HEK293T (cell line): ENCODE data around the gene CACNA1C.
A peak's percentile ranks its signal among the peaks of the same experiment; 100 is the strongest.

Source experiments
- CTCF ChIA-PET: fragments of 350-600 bp; formaldehyde crosslinking; extraction: SDS; loops from one replicate; lab custom pipeline; 2021; ENCODE audit warnings: antibody characterized with exemption, inconsistent platforms; lab: Yijun Ruan, JAX
- POLR2A ChIA-PET: fragments of 350-600 bp; formaldehyde crosslinking; extraction: SDS; loops from one replicate; lab custom pipeline; 2020; ENCODE audit warnings: antibody characterized with exemption, inconsistent platforms; lab: Yijun Ruan, JAX
- DNase-seq: peaks from one replicate; pipeline ENCODE4 v3.0.0; 2012; ENCODE audit warnings: mixed read lengths; ENCODE audit errors: extremely low spot score
- ARNT ChIP-seq: fragments of 450-650 bp; IDR thresholded peaks from 2 replicates; pipeline ENCODE4 v1.6.1; 2017; ENCODE audit warnings: mild to moderate bottlenecking
- BHLHE40 ChIP-seq: fragments of 450-650 bp; IDR thresholded peaks from 2 replicates; pipeline ENCODE4 v1.6.1; 2016; ENCODE audit warnings: mild to moderate bottlenecking, moderate library complexity, borderline replicate concordance
- CTBP1 ChIP-seq: fragments of 450-650 bp; IDR thresholded peaks from 2 replicates; pipeline ENCODE4 v1.6.1; 2016; ENCODE audit warnings: borderline replicate concordance
- ELF4 ChIP-seq: fragments of 450-650 bp; IDR thresholded peaks from 2 replicates; pipeline ENCODE4 v1.6.1; 2017; ENCODE audit warnings: antibody characterized with exemption
- FOXA1 ChIP-seq: fragments of 450-650 bp; IDR thresholded peaks from 2 replicates; pipeline ENCODE4 v1.6.1; 2016; ENCODE audit warnings: mild to moderate bottlenecking
- FOXK2 ChIP-seq: fragments of 450-650 bp; IDR thresholded peaks from 2 replicates; pipeline ENCODE4 v1.6.1; 2016; ENCODE audit warnings: mild to moderate bottlenecking
- FOXM1 ChIP-seq: fragments of 450-650 bp; IDR thresholded peaks from 2 replicates; pipeline ENCODE4 v1.6.1; 2017; ENCODE audit warnings: mild to moderate bottlenecking, borderline replicate concordance
- HDGF ChIP-seq: fragments of 450-650 bp; IDR thresholded peaks from 2 replicates; pipeline ENCODE4 v1.6.1; 2017; ENCODE audit warnings: antibody characterized with exemption, borderline replicate concordance
- L3MBTL2 ChIP-seq: fragments of 450-650 bp; conservative IDR thresholded peaks from 2 replicates; pipeline ENCODE4 v1.6.1; 2016; ENCODE audit warnings: mild to moderate bottlenecking
- LEF1 ChIP-seq: fragments of 450-650 bp; IDR thresholded peaks from 2 replicates; pipeline ENCODE4 v1.6.1; 2017; ENCODE audit warnings: mild to moderate bottlenecking, borderline replicate concordance
- NFRKB ChIP-seq: fragments of 450-650 bp; IDR thresholded peaks from 2 replicates; pipeline ENCODE4 v1.6.1; 2016; ENCODE audit warnings: mild to moderate bottlenecking, moderate library complexity
- SP1 ChIP-seq: fragments of 450-650 bp; IDR thresholded peaks from 2 replicates; pipeline ENCODE4 v1.6.1; 2017
- SUZ12 ChIP-seq: fragments of 450-650 bp; IDR thresholded peaks from 2 replicates; pipeline ENCODE4 v1.6.1; 2016; ENCODE audit warnings: mild to moderate bottlenecking
- TARDBP ChIP-seq: fragments of 450-650 bp; IDR thresholded peaks from 2 replicates; pipeline ENCODE4 v1.6.1; 2016
- ZNF384 ChIP-seq: fragments of 450-650 bp; IDR thresholded peaks from 2 replicates; pipeline ENCODE4 v1.6.1; 2016
- TF ChIP-seq, protein P1 (sequence below): fragments of 450-650 bp; IDR thresholded peaks from 2 replicates; pipeline ENCODE4 v1.6.1; 2016

CACNA1C gene

DNA sequence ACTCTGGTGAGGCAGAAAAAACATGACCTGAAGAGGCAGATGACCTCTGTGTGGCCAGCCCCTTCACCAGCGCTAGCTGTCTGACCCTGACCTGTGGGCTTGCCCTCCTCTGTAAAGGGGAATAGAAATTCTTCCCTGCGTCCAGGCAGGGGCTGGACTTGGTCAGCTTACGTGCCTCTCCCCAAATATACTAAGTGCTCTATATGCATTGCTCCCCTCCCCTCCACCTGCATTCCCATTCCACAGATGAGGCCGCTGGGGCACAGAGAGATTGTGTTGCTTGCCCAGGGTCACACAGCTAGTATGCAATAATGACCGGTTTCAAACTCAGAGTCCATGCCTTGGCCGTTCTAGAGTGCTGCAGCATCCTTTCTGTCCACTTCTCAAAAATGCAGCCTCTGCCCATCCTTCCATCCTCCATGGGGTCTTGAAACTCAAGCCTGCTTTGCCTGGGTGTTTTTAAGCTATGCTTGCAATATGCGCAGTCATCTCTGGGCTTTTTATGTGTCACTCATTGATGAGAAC is 303.9 kb downstream of the CACNA1C start:
- CTCF ChIA-PET, result interaction anchor here (0.6 kb wide), 1 partner anchor 25 kb away, joined by 4 read pairs; no protein-coding TSS in a partner anchor

DNA sequence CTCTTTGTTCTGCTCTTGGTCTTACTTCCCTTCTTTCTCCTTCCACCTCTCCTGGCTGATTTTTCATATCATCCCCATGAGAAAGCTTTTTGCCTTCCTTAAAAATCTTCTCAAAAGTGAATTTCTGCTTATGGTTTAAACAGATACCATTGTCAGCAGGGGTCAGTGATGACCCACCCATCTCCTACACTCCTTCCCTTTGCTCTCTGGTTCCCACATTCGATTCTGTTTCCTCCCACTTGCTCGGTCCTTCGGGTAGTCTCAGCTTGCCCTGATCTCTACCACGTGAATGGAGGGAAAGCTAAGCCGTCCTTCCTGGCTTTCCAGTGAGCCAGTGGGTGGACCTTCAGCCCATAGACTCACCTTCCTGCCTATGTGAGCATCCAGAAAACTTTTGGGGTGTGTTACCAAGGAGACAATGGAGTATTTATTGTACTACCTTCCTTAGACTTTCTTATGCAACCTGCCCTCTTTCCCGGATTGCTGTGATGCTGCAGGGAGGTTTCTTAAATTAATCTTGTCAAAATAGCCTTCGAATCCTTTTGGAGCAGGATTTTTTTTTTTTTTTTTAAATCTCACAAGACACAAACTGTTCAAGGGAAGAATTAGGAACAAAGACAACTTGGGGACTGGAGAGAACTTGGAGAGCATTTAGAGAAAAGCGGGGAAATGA is 306.3 kb downstream of the CACNA1C start:
- no peak for DNase-seq
- ChIA-PET POLR2A (no interaction called here), CTCF (interaction anchor here (1.0 kb wide), 1 partner anchor 697 kb away, joined by 4 read pairs; no protein-coding TSS in a partner anchor)
- no peak for TF ChIP-seq FOXK2

More for the DNA sequence above, 303.9 kb downstream of the CACNA1C start:
- TF ChIP-seq SUZ12, result no peak
- POLR2A ChIA-PET, result interaction anchor here (0.6 kb wide), 1 partner anchor 14 kb away, joined by 3 read pairs; no protein-coding TSS in a partner anchor
- no peak for DNase-seq

DNA sequence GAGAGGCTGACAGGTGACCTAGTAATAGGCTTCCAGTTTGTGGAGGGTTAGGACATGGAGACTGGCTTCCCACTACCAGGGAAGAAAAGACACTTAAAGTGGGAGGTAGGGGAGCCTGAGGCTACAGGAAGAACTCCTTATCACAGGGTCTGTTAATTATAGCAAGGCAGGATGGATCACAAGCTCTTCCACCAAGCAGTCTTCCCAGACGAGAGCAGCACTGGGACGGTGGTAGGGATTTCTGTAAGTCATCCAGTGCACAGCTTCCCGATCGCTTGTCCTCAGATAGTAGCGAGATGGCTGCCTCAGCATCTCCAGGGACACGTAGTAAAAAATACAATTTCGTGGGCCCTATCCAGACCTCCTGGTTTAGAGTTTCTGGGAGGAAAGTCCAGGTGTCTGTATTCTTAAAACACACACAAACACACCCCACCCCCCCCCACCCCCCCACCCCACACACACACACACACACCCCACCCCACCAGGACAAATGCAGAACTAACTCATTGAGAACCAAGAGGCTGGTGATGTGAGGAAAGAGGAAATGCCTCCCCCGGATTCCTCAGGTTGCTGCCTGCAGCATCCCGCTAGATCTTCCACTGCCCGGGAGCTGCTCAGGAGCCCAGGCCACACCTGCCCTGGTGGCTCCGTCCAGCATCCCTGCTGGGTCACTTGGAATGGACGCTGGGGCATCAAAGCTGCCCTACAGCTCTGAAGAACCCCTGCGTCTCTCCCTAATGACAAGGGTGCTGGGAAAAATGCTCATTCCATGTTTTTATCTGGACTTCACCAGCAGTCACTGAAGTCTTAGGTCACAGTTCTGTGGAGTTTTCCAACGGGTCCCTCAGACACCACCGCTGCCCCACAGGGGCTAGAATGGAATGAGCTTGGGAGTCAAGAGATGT is 307.2 kb downstream of the CACNA1C start:
- no peak for DNase-seq
- ChIA-PET POLR2A (no interaction called here), CTCF (interaction anchor here (0.7 to 1.6 kb wide), 8 partner anchors 12 to 328 kb away, joined by 3 to 7 read pairs (median 4); no protein-coding TSS in a partner anchor)
- TF ChIP-seq SP1, result no peak
- TF ChIP-seq ZNF384, result no peak
- TF ChIP-seq TARDBP, result no peak
- TF ChIP-seq HDGF, result no peak
- no peak for TF ChIP-seq LEF1
- no peak for TF ChIP-seq ELF4
- no peak for TF ChIP-seq BHLHE40
- TF ChIP-seq NFRKB, result no peak
- no peak for TF ChIP-seq ARNT
- TF ChIP-seq SUZ12, result no peak
- no peak for TF ChIP-seq CTBP1
- TF ChIP-seq FOXM1, result no peak
- TF ChIP-seq, protein P1, sequence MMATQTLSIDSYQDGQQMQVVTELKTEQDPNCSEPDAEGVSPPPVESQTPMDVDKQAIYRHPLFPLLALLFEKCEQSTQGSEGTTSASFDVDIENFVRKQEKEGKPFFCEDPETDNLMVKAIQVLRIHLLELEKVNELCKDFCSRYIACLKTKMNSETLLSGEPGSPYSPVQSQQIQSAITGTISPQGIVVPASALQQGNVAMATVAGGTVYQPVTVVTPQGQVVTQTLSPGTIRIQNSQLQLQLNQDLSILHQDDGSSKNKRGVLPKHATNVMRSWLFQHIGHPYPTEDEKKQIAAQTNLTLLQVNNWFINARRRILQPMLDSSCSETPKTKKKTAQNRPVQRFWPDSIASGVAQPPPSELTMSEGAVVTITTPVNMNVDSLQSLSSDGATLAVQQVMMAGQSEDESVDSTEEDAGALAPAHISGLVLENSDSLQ, result no peak

DNA sequence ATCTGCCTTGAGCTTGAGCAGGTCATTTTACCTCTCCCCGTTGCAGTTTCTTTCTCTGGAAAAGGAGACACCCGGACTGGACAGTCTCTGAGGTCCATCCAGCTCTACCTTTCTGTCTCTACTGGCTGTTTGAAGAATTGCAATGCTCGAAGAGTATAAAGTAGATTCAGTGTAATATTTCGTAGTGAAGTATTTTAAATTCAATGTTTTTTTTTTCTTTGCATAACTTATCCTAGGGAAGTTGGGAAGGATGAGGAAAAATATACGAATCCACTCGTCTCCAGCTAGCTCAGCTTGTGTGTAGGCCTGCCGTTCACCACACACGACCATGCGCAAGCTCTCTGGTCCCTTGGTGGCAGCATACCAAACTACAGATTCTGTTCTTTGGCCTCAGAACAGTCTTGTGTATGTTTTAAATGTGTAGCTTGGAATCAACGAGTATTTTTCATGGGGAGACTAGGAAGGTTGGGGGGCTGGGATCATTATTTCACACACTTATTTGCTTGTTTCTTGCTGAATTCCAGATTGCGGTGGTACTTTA is 307.9 kb downstream of the CACNA1C start:
- ChIA-PET POLR2A (no interaction called here), CTCF (interaction anchor here (0.5 to 1.6 kb wide), 11 partner anchors 11 to 327 kb away, joined by 3 to 7 read pairs (median 3); no protein-coding TSS in a partner anchor)
- TF ChIP-seq ELF4 (no peak), FOXK2 (no peak), CTBP1 (no peak), L3MBTL2 (no peak), HDGF (no peak), ZNF384 (no peak), TARDBP (no peak), SUZ12 (no peak), ARNT (no peak)
- TF ChIP-seq, protein P1, result no peak
- DNase-seq, result peak; percentile 39

DNA sequence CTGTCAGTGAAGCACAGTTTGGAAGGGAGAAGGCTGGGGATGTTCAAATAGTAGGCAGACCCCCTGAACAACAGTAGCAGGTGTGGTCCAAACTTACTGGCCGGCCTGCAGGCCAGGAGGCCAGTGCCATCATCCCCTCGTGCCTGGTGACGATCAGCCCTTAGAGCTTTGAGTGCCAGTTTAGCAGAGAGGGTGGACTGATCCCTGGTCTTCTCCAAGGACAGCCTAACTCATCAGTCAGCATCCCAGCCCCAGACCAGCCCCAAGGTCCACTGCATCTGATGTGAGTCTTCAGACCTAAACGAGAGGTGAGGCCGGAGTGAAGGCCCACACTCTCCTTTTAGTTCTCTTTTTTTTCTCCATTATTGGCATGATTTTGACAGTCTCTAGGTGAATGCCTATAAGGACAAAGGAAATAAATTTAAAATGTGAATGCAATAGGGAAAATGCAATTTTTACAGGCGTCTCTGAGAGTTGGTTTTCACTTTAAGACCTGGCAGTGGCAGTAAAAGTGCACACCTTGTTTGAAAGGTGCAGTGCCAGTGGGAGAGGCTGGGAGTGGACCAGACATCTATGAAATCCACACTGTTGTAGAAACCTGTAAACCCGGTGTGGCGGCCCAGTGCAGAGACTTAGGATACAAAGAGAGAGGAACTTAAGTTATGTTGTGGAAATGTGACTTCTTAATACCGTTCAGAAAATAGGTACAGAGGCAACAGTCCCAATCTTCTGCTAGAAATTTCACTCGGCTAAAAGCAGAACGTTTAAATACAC is 311.2 kb downstream of the CACNA1C start:
- ChIA-PET CTCF (no interaction called here), POLR2A (no interaction called here)
- no peak for DNase-seq
- TF ChIP-seq BHLHE40 (no peak), LEF1 (no peak), FOXM1 (no peak), TARDBP (no peak), CTBP1 (no peak), SUZ12 (no peak), NFRKB (no peak), ZNF384 (no peak), L3MBTL2 (no peak)

DNA sequence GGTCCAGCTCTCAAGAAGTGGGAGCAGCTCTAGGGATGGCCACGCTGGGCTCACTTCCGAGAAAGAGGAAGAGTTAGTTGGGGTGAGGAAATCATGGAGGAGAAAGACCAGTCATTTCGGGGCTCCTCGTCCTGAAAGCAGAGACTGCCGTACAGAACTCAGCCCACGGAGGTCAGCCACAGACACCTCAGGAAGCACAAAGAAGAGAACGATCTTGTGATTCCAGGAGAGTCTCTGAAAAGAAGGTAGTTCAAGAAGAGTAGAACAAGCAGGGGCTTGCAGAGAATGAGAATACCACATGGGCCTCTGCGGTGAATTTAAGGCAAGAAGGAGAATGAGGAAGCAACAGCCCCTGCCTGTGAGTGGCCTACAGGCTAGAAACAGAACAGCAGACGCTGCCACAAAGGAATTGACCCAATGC is 311.9 kb downstream of the CACNA1C start:
- TF ChIP-seq SP1 (no peak), NFRKB (no peak), BHLHE40 (no peak), LEF1 (no peak), HDGF (no peak), L3MBTL2 (no peak), FOXM1 (no peak), ZNF384 (no peak), SUZ12 (no peak), ARNT (no peak), TARDBP (no peak), FOXA1 (no peak), ELF4 (no peak), FOXK2 (no peak), CTBP1 (no peak)
- TF ChIP-seq, protein P1, result no peak
- ChIA-PET CTCF (no interaction called here), POLR2A (no interaction called here)
- DNase-seq, result no peak
